DOHH2 (cell line): ENCODE measurements around the gene FREM1.

Experiments
- CTCF ChIP-seq: fragments of 200-600 bp; sonication (generic); IDR thresholded peaks from one replicate; pipeline ENCODE4 v1.5.1; 2014; ENCODE audit warnings: antibody characterized with exemption, mild to moderate bottlenecking, low read depth, low read length; ENCODE audit not compliant: poor library complexity, severe bottlenecking
- EZH2phosphoT487 ChIP-seq: fragments of 200-600 bp; sonication (generic); IDR thresholded peaks from 2 replicates; pipeline ENCODE4 v1.6.1; 2017; ENCODE audit warnings: borderline replicate concordance, mild to moderate bottlenecking, antibody characterized with exemption, low read length, moderate library complexity, mixed read lengths

DNA sequence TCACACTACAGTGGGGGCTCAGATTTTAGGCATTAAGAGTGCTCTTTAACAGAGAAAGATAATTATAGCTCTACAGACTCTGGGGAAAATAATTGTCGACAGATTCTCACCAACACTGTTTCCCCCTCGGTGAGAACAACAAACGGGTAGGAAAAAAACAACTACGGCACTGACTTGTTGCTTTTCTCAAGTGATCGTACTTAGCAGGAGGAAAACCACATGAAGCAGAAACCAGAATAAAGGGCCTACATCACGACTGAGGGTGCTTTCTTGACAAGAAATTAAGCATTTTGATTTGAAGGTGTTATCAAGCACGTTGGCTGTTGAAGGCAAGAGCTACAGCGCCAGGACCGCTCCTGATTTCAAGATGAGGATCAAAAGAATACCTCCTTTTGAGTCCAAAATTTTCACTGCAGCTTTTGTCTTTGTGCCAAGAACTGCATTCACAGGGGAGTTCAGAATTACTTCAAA is 160.5 kb downstream of the FREM1 start:
- TF ChIP-seq CTCF (no peak), EZH2phosphoT487 (no peak)
